AG09309 (cell line): ENCODE results near the gene LHX4.

Source experiments
- DNase-seq: peaks from one replicate; pipeline ENCODE4 v3.0.0-alpha.2; 2010; ENCODE audit warnings: low read depth
- H3K4me3 ChIP-seq: 2 replicates; pipeline ENCODE4 v1.5.1; 2011; ENCODE audit warnings: mild to moderate bottlenecking, low read depth, low read length, moderate library complexity; ENCODE audit not compliant: control insufficient read depth
- CTCF ChIP-seq: IDR thresholded peaks from 2 replicates; pipeline ENCODE4 v1.5.1; 2011; ENCODE audit warnings: mild to moderate bottlenecking, low read depth, low read length, inconsistent platforms; ENCODE audit not compliant: insufficient read depth, control insufficient read depth; ENCODE audit errors: missing control alignments

LHX4 gene

GRCh38 chr1:180221462-180221861 lies 8.6 kb upstream of the LHX4 start:
- no peak for DNase-seq
- H3K4me3 ChIP-seq = no peak overlapping the region
- no peak for TF ChIP-seq CTCF

GRCh38 chr1:180224902-180225301 lies 5.2 kb upstream of the LHX4 start:
- TF ChIP-seq CTCF = no peak
- no peak for DNase-seq
- no peak overlapping the region for H3K4me3 ChIP-seq

- DNase-seq = no peak
- no peak overlapping the region for H3K4me3 ChIP-seq
- no peak for TF ChIP-seq CTCF
Observed at GRCh38 chr1:180225403-180225802, 4.7 kb upstream of the LHX4 start.

GRCh38 chr1:180227861-180228647 lies 2.0 kb upstream of the LHX4 start:
- H3K4me3 ChIP-seq = no peak overlapping the region
- no peak for DNase-seq
- TF ChIP-seq CTCF = no peak

GRCh38 chr1:180228648-180229482 lies 1.2 kb upstream of the LHX4 start:
- no peak for DNase-seq
- H3K4me3 ChIP-seq = peak overlapping the region; percentile 36
- TF ChIP-seq CTCF = no peak

- peak overlapping the region; percentile 36 for H3K4me3 ChIP-seq
- TF ChIP-seq CTCF = no peak
- no peak for DNase-seq
Observed at GRCh38 chr1:180230416-180230790, 339 bp downstream of the LHX4 start.
